GM12878 (cell line): ENCODE results near the gene S100A14. TPM values are rescaled to one million over a fixed set of nuclear protein-coding genes. Genes with fewer than 3 reads are reported as not detected.
A peak's percentile ranks its signal among the peaks of the same experiment; 100 is the strongest.

Experiments used
- BACH1 ChIP-seq: fragments of 450-650 bp; IDR thresholded peaks from 2 replicates; pipeline ENCODE4 v1.6.1; 2017; ENCODE audit warnings: mild to moderate bottlenecking, borderline replicate concordance
- BHLHE40 ChIP-seq, 2 experiments: fragments of 450-650 bp in 1 of 2; IDR thresholded peaks; 2 replicates each; pipeline ENCODE4 v1.6.1; 2011 to 2017; ENCODE audit warnings: low read depth in 2 of 2, borderline replicate concordance in 1 of 2, improper control_type of control experiment in 1 of 2, low read length in 1 of 2, mild to moderate bottlenecking in 1 of 2
- BMI1 ChIP-seq: fragments of 450-650 bp; IDR thresholded peaks from 2 replicates; pipeline ENCODE4 v1.6.1; 2016; ENCODE audit warnings: mild to moderate bottlenecking, moderate library complexity, borderline replicate concordance
- CEBPB ChIP-seq, 2 experiments: fragments of 150-350 bp in 1 of 2; IDR thresholded peaks; 2 replicates each; pipeline ENCODE4 v1.6.1; 2012 to 2014; ENCODE audit warnings: low read depth in 2 of 2, low read length in 2 of 2, borderline replicate concordance in 1 of 2, inconsistent platforms in 1 of 2
- EED ChIP-seq: sonication (generic); IDR thresholded peaks from 2 replicates; pipeline ENCODE4 v1.6.1; 2016; ENCODE audit warnings: antibody characterized with exemption, low read depth
- ESRRA ChIP-seq: IDR thresholded peaks from 2 replicates; pipeline ENCODE4 v1.6.1; 2012; ENCODE audit warnings: mild to moderate bottlenecking, low read length, improper control_type of control experiment
- IRF4 ChIP-seq: IDR thresholded peaks from 2 replicates; pipeline ENCODE4 v1.6.1; 2011; ENCODE audit warnings: low read depth, low read length
- JUND ChIP-seq: IDR thresholded peaks from 2 replicates; pipeline ENCODE4 v1.6.1; 2012; ENCODE audit warnings: low read depth, mild to moderate bottlenecking, low read length, improper control_type of control experiment, moderate library complexity
- NR2F1 ChIP-seq: fragments of 450-650 bp; conservative IDR thresholded peaks from 2 replicates; pipeline ENCODE4 v1.6.1; 2017; ENCODE audit warnings: mild to moderate bottlenecking
- PML ChIP-seq: IDR thresholded peaks from 2 replicates; pipeline ENCODE4 v1.6.1; 2012; ENCODE audit warnings: low read length, inconsistent platforms
- POLR2AphosphoS5 ChIP-seq: IDR thresholded peaks from 2 replicates; pipeline ENCODE4 v1.6.1; 2011; ENCODE audit warnings: mild to moderate bottlenecking, low read length, inconsistent platforms
- RAD21 ChIP-seq: IDR thresholded peaks from 2 replicates; pipeline ENCODE4 v1.6.1; 2011; ENCODE audit warnings: mild to moderate bottlenecking, low read depth, low read length, moderate library complexity; ENCODE audit not compliant: insufficient read depth
- RUNX3 ChIP-seq: IDR thresholded peaks from 2 replicates; pipeline ENCODE4 v1.6.1; 2012; ENCODE audit warnings: low read length, inconsistent platforms
- SMAD5 ChIP-seq: IDR thresholded peaks from 2 replicates; pipeline ENCODE4 v1.6.1; 2016; ENCODE audit warnings: antibody characterized with exemption, low read depth
- SREBF2 ChIP-seq: IDR thresholded peaks from 2 replicates; pipeline ENCODE4 v1.6.1; 2012; ENCODE audit warnings: mild to moderate bottlenecking, low read length
- SRF ChIP-seq, 2 experiments: IDR thresholded peaks; 2 replicates each; pipeline ENCODE4 v1.6.1; 2011; ENCODE audit warnings: low read depth in 2 of 2, low read length in 2 of 2, mild to moderate bottlenecking in 1 of 2, moderate library complexity in 1 of 2
- TCF12 ChIP-seq: IDR thresholded peaks from 2 replicates; pipeline ENCODE4 v1.6.1; 2011; ENCODE audit warnings: low read depth, mild to moderate bottlenecking, low read length
- ZNF207 ChIP-seq: fragments of 450-650 bp; IDR thresholded peaks from 2 replicates; pipeline ENCODE4 v1.6.1; 2014; ENCODE audit warnings: antibody characterized with exemption, mild to moderate bottlenecking, borderline replicate concordance
- polyA plus RNA-seq, 11 experiments: library from polyadenylated mRNA; depleted of rRNA in 4 of 11; unstranded in 6 of 11; stranded (reverse) in 5 of 11; fragments of >200 nt; fragmentation: Nextera tagmentation in 4 of 11; fragmentation: Illumina TruSeq in 1 of 11; extraction: Ambion mirVana in 4 of 11; extraction: Trizol in 1 of 11; gene quantifications; 1 replicate in 1 of 11; 2 replicates in 10 of 11; pipeline versions ENCODE4 v1.2.1 to v1.2.3, GENCODE V29; 2011 to 2016; ENCODE audit warnings: inconsistent platforms in 2 of 11, missing spikeins in 2 of 11, low read depth in 1 of 11
- total RNA-seq, 4 experiments: library from RNA; depleted of rRNA in 3 of 4; stranded (reverse); fragments of >200 nt in 3 of 4; fragmentation: Illumina TruSeq in 1 of 4; extraction: Trizol in 1 of 4; gene quantifications; 2 replicates each; pipeline versions ENCODE4 v1.2.1 to v1.2.3, GENCODE V29; 2013 to 2021
- TF ChIP-seq, protein P1 (sequence below): IDR thresholded peaks from 2 replicates; pipeline ENCODE4 v1.6.1; 2012; ENCODE audit warnings: improper control_type of control experiment, low read depth, low read length; ENCODE audit not compliant: insufficient replicate concordance
- TF ChIP-seq, protein P2 (sequence below): fragments of 450-650 bp; IDR thresholded peaks from 2 replicates; pipeline ENCODE4 v1.6.1; 2017; ENCODE audit warnings: borderline replicate concordance
- TF ChIP-seq, protein P3 (sequence below): fragments of 150-350 bp; IDR thresholded peaks from 2 replicates; pipeline ENCODE4 v1.6.1; 2016; ENCODE audit warnings: low read depth, low read length

The S100A14 gene
- total and polyA plus RNA-seq, 10 of the 15 experiments (the other 5 are each of a cell fraction or from before 2014, with no cell fraction given): 0.20 to 0.77 (median 0.45) TPM; not detected in 4

DNA sequence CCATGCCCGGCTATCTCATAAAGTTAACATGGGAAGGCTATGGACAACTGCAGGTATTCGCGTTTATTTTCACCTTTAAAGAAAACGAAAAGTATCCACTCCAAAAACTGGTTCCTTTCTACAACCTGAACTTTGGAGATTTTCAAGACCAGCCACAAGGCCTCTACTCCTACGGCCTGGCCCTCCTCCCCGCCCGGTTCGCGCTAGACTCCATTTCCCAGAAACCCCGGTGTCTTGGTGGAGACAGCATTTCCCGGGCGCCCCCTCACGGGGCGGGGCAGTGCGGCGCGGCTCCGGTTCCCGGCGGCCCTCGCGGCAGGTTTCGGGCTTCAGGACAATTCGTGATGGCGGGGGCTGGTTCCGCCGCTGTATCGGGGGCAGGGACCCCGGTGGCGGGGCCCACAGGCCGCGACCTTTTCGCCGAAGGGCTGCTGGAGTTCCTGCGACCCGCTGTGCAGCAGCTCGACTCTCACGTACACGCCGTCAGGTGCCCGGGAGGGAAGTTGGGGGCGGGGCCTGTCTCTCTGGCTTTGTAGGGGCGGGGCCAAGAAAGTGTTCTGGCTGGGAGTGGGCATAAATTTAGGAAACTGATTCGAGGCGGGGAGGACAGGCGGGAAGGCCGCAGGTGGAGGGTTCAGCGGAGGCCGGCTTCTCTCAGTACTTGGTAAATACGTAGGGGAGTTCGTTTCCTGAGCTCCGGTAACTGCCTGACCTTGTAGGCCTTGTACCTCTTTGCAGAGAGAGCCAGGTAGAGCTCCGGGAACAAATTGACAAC lies 42.5 kb upstream of the S100A14 start, which contains the start of gene SNAPIN (continued):
- TF ChIP-seq, protein P1, sequence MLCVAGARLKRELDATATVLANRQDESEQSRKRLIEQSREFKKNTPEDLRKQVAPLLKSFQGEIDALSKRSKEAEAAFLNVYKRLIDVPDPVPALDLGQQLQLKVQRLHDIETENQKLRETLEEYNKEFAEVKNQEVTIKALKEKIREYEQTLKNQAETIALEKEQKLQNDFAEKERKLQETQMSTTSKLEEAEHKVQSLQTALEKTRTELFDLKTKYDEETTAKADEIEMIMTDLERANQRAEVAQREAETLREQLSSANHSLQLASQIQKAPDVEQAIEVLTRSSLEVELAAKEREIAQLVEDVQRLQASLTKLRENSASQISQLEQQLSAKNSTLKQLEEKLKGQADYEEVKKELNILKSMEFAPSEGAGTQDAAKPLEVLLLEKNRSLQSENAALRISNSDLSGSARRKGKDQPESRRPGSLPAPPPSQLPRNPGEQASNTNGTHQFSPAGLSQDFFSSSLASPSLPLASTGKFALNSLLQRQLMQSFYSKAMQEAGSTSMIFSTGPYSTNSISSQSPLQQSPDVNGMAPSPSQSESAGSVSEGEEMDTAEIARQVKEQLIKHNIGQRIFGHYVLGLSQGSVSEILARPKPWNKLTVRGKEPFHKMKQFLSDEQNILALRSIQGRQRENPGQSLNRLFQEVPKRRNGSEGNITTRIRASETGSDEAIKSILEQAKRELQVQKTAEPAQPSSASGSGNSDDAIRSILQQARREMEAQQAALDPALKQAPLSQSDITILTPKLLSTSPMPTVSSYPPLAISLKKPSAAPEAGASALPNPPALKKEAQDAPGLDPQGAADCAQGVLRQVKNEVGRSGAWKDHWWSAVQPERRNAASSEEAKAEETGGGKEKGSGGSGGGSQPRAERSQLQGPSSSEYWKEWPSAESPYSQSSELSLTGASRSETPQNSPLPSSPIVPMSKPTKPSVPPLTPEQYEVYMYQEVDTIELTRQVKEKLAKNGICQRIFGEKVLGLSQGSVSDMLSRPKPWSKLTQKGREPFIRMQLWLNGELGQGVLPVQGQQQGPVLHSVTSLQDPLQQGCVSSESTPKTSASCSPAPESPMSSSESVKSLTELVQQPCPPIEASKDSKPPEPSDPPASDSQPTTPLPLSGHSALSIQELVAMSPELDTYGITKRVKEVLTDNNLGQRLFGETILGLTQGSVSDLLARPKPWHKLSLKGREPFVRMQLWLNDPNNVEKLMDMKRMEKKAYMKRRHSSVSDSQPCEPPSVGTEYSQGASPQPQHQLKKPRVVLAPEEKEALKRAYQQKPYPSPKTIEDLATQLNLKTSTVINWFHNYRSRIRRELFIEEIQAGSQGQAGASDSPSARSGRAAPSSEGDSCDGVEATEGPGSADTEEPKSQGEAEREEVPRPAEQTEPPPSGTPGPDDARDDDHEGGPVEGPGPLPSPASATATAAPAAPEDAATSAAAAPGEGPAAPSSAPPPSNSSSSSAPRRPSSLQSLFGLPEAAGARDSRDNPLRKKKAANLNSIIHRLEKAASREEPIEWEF: no peak
- TF ChIP-seq BHLHE40 (IDR thresholded peaks at IDR 0.05; ENCODE audit: borderline replicate concordance in 1 of 2, low read depth in 2 of 2, low read length in 1 of 2) (peak; percentile 34 to 82; a peak in 3 of 4 replicates), SMAD5 (peak; percentile 42; the same call in 1 of the 2 replicates), RUNX3 (peak; percentile 44; the same call in 1 of the 2 replicates), POLR2AphosphoS5 (peak; percentile 82), SREBF2 (no peak), ESRRA (no peak), RAD21 (no peak), TCF12 (no peak; the same call in 1 of the 2 replicates), ZNF207 (no peak), CEBPB (IDR thresholded peaks at IDR 0.05; ENCODE audit: borderline replicate concordance in 1 of 2, low read depth in 2 of 2, low read length in 2 of 2) (no peak), JUND (no peak), EED (no peak), NR2F1 (0 out of 2 replicates have a peak, but pooled peaks have one; percentile 31), PML (peak; percentile 89), BMI1 (no peak), BACH1 (0 out of 2 replicates have a peak, but pooled peaks have one; percentile 53), IRF4 (no peak), SRF (IDR thresholded peaks at IDR 0.05; ENCODE audit: low read depth in 2 of 2, low read length in 2 of 2) (no peak)
- TF ChIP-seq, protein P2, sequence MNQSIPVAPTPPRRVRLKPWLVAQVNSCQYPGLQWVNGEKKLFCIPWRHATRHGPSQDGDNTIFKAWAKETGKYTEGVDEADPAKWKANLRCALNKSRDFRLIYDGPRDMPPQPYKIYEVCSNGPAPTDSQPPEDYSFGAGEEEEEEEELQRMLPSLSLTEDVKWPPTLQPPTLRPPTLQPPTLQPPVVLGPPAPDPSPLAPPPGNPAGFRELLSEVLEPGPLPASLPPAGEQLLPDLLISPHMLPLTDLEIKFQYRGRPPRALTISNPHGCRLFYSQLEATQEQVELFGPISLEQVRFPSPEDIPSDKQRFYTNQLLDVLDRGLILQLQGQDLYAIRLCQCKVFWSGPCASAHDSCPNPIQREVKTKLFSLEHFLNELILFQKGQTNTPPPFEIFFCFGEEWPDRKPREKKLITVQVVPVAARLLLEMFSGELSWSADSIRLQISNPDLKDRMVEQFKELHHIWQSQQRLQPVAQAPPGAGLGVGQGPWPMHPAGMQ: no peak
- TF ChIP-seq, protein P3, sequence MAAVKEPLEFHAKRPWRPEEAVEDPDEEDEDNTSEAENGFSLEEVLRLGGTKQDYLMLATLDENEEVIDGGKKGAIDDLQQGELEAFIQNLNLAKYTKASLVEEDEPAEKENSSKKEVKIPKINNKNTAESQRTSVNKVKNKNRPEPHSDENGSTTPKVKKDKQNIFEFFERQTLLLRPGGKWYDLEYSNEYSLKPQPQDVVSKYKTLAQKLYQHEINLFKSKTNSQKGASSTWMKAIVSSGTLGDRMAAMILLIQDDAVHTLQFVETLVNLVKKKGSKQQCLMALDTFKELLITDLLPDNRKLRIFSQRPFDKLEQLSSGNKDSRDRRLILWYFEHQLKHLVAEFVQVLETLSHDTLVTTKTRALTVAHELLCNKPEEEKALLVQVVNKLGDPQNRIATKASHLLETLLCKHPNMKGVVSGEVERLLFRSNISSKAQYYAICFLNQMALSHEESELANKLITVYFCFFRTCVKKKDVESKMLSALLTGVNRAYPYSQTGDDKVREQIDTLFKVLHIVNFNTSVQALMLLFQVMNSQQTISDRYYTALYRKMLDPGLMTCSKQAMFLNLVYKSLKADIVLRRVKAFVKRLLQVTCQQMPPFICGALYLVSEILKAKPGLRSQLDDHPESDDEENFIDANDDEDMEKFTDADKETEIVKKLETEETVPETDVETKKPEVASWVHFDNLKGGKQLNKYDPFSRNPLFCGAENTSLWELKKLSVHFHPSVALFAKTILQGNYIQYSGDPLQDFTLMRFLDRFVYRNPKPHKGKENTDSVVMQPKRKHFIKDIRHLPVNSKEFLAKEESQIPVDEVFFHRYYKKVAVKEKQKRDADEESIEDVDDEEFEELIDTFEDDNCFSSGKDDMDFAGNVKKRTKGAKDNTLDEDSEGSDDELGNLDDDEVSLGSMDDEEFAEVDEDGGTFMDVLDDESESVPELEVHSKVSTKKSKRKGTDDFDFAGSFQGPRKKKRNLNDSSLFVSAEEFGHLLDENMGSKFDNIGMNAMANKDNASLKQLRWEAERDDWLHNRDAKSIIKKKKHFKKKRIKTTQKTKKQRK: no peak
